ENCODE results near the gene DSTN. TPM values are rescaled to one million over a fixed set of nuclear protein-coding genes. Genes with fewer than 3 reads are reported as not detected.

The DSTN gene
- total RNA-seq, 1 donor from 2014 or later = 91.9 TPM

DNA sequence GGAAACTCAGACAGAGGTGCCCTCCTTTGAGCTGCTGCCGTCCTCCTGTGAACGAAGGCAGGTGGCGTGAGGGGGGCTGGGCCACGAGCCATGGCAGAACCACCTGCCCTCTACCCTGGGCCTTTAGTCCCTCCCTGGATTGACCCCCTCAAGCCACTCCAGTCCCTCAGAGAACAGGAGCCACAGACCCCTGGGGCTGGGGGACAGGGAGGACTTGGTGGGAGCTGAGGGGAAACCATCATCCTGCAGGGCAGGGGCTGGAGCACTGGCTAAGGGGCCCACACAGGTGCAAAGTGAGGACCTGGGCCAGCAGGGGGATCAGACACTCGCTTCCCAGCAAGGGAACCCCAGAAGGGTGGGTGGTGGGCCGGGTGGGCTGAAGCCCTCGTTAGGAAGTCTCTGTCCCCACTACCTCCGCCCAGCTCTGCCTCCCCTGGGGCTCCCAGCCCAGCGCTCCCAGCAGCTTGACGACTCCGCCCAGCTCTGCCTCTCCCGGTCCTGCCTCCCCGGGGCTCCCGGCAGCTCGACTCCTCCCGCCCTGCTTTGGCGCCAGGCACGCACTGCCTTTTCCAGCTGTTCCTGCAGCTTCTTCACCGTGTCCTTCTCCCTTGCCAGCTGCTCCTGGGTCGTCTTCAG, 44.4 kb downstream of the DSTN start:
- DNase-seq (ENCODE audit: low read depth, low spot score) = no peak
- no peaks in the 10 kb centered on the region for H3K36me3 Mint-ChIP-seq (ENCODE audit: low read depth)
- no peak for TF ChIP-seq CTCF (conservative IDR thresholded peaks at IDR 0.05)
- H3K9me3 Mint-ChIP-seq = no peaks in the 10 kb centered on the region
- no peaks in the 10 kb centered on the region for H3K27me3 Mint-ChIP-seq (ENCODE audit: low read depth)
- no peak overlapping the region for H3K27ac Mint-ChIP-seq (ENCODE audit: unreplicated experiment)
- H3K4me1 Mint-ChIP-seq = no peaks in the 10 kb centered on the region
- H3K4me3 Mint-ChIP-seq = no peak overlapping the region

- Mint-ChIP-seq H3K27ac (ENCODE audit: unreplicated experiment) (no peak overlapping the region), H3K4me1 (no peaks in the 10 kb centered on the region), H3K36me3 (ENCODE audit: low read depth) (no peaks in the 10 kb centered on the region), H3K4me3 (no peak overlapping the region), H3K9me3 (no peaks in the 10 kb centered on the region), H3K27me3 (ENCODE audit: low read depth) (no peaks in the 10 kb centered on the region)
- no peak for TF ChIP-seq CTCF (conservative IDR thresholded peaks at IDR 0.05)
- no peak for DNase-seq (ENCODE audit: low read depth, low spot score)
Observed at GRCh38 chr20:17614812-17615644, 45.2 kb downstream of the DSTN start.

DNA sequence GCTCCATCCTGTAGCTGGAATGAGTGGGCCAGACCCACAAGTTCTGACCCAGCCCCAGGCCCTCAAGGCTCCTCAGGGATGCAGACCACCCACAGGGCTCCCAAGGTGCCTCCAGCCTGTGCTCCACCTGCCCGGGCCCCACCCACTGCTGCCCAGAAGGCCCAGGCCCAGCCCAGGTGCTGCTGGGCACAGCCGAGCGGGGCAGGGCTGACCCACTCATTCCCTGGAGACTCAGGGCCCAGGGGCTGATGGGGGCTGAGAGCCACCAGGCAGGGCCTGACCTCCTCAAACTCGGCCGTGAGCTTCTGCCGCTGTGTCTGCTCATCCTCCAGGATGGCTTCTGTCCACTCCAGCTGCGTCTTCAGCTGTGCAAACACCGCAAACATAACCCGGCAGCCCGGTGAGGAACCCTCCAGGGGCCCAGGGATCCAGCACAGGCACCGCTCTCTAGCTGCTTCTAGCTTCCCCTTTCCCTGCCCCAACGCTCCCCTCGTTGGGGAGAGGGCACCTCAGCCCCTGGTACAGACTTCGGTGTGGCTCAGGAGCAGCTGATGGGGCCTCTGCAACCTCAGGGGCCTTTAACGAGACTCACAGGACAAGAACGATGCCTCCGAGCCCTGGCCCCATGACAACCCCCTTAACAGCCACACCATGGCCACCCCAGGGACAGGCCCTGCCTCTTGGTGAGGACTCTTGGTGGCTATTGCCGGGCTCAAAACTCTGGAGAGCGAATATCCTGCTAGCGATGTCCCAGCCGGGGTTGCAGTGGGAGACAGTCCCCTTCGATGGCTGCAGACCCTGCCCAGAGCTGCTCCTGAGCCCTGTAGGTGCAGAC, 46.0 kb downstream of the DSTN start:
- Mint-ChIP-seq H3K27me3 (ENCODE audit: low read depth) (no peaks in the 10 kb centered on the region), H3K4me1 (no peaks in the 10 kb centered on the region), H3K27ac (ENCODE audit: unreplicated experiment) (no peak overlapping the region), H3K9me3 (no peaks in the 10 kb centered on the region), H3K4me3 (no peak overlapping the region), H3K36me3 (ENCODE audit: low read depth) (no peaks in the 10 kb centered on the region)
- DNase-seq (ENCODE audit: low read depth, low spot score) = no peak
- TF ChIP-seq CTCF (conservative IDR thresholded peaks at IDR 0.05) = no peak

GRCh38 chr20:17616480-17617211, 46.8 kb downstream of the DSTN start:
- Mint-ChIP-seq H3K27me3 (ENCODE audit: low read depth) (no peaks in the 10 kb centered on the region), H3K36me3 (ENCODE audit: low read depth) (no peaks in the 10 kb centered on the region), H3K27ac (ENCODE audit: unreplicated experiment) (no peak overlapping the region), H3K4me1 (no peaks in the 10 kb centered on the region), H3K4me3 (no peak overlapping the region), H3K9me3 (no peaks in the 10 kb centered on the region)
- DNase-seq (ENCODE audit: low read depth, low spot score) = no peak
- TF ChIP-seq CTCF (conservative IDR thresholded peaks at IDR 0.05) = no peak
